Measurements from ENCODE around the gene ESYT2. TPM values are rescaled to one million over a fixed set of nuclear protein-coding genes. Genes with fewer than 3 reads are reported as not detected.

The ESYT2 gene
- polyA plus RNA-seq, 4 donors: 42.3 to 62.5 (median 47.9) TPM

DNA sequence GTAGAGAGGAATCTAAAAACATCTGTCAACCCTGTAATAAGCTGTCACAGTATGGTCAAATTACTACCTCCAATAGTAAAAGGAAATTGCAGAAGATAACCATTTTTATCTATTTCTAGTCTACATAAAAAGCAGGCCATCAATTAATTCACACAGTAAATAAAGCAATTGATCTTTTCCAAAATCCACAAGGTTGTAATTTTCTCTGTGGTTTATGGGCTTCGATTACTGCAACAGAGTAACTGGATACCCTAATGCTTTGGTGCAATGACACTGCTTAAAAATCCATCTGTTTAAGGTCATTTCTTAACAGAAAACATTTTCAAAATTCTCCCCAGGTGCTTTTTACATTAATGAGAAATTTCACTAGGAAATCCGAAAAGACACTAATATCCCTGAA is 23.9 kb downstream of the ESYT2 start:
- no peak for DNase-seq (ENCODE audit: low read depth in 4 of 4, low spot score in 2 of 4)

DNA sequence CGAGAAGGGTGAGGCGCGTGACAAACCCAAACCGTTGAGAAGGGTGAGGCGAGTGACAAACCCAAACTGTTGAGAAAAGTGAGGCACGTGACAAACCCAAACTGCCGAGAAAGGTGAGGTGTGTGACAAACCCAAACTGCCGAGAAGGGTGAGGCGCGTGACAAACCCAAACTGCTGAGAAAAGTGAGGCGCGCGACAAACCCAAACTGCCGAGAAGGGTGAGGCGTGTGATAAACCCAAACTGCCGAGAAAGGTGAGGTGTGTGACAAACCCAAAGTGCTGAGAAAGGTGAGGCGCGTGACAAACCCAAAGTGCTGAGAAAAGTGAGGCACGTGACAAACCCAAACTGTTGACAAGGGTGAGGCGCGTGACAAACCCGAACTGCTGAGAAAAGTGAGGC is 25.0 kb downstream of the ESYT2 start:
- DNase-seq (ENCODE audit: low read depth in 4 of 4, low spot score in 2 of 4): no peak

DNA sequence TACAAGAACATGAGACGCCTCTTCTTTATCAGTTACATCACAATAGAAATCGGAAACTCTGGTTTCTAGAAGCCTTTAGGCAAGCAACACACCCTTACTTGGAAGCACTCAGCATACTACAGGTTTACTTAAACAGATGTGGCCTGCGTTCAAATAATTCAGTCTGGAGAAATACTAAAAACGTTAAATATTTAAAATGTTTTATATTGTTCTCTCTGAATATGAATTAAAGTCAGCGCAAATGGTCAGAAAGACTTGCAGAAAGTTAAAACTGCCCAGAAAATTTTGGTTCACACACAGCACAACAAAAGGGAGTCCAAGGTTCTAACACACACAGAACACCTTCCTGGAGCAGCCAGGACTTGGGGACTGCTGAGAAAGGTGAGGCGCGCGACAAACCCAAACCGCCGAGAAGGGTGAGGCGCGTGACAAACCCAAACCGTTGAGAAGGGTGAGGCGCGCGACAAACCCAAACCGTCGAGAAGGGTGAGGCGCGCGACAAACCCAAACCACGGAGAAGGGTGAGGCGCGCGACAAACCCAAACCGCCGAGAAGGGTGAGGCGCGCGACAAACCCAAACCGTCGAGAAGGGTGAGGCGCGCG is 25.8 kb downstream of the ESYT2 start:
- no peak for DNase-seq (ENCODE audit: low read depth in 4 of 4, low spot score in 2 of 4)

DNA sequence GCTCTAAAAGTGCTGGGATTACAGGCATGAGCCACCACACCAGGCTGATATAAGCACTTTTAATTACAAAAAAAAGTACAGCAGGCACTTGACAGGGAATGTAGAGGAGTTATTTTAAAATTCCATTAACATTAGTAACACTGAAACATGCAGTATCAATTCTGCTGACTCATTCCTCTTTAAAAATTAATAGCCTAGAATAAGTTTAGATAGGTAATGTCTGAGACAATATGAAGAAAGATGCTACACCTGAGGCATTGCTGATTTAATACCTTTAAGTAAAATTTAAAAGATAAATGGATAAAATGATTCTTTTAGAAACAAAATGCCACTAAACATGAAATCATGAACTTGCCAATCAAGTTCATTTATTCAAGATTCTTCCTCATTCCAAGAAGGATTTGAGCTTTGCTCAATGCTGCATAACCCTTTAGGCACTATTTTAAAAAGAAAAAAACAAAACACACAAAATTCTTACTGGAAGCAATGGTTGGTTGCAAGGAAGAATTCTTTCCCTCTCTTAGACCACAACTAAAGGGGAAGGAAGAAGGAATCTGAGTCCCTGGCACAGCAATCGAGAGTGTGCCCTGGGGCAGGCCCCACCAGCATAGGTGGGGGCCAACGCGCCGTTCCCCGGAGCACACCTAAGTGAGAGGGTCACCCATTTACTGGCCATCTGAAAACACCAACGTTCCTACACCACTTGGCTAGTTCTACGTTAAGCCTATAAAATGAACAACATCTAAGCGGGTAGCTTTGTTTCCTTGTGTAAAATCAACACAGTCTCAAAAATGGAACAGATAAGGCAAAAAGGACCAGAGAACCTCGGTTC is 26.6 kb downstream of the ESYT2 start:
- no peak for DNase-seq (ENCODE audit: low read depth in 4 of 4, low spot score in 2 of 4)

DNA sequence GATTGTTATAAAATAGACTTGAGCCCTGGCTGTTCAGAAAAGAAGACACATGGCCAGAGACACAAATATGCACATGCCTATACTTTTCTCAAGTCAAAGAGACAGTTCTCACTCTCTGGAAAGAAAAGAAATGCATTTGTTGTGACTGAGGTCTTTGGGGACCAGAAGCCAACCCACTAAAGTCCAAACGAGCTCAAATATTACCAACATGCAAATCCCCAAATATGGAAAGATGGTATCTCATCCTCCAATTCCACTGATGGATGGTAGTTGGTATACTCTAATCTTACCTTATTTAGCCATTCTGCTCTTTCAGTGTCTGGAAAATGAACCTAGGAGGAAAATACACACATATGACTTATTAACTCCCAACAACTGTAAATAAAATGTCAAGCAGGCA is 30.6 kb downstream of the ESYT2 start:
- DNase-seq (ENCODE audit: low read depth in 4 of 4, low spot score in 2 of 4): no peak

DNA sequence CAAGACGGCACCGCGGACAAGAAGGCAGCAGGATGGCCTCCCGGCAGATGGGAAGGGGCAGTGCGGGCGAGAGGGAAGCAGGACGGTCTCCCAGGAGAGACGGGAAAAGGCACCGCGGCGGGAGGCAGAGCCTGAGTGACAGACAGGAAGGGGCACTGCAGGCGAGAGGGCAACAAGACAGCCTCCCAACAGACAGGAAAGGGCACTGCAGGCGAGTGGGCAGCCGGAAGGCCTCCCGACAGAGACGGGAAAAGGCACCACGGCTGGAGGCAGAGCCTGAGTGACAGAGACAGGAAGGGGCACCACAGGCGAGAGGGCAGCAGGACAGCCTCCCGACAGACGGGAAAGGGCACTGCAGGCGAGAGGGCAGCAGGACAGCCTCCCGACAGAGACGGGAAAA is 32.6 kb downstream of the ESYT2 start:
- DNase-seq (ENCODE audit: low read depth in 4 of 4, low spot score in 2 of 4): no peak

DNA sequence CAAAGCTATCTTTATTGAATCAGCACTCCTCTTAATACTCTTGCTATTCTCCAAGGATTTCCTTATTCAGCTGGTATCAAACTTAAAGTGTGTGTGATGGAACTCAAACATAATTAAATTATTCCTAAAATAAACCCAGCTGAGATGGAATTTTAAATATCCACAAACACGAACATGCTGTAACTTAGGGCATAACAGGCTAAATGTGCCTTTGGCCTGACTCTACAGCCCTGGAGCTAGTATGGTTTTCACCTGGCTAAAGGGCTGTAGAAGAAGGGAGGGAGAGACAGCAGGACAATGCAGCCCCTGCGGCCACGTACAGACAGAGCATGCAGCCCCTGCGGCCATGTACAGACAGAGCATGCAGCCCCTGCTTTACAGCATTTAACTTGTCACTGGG is 34.0 kb downstream of the ESYT2 start:
- no peak for DNase-seq (ENCODE audit: low read depth in 4 of 4, low spot score in 2 of 4)

DNA sequence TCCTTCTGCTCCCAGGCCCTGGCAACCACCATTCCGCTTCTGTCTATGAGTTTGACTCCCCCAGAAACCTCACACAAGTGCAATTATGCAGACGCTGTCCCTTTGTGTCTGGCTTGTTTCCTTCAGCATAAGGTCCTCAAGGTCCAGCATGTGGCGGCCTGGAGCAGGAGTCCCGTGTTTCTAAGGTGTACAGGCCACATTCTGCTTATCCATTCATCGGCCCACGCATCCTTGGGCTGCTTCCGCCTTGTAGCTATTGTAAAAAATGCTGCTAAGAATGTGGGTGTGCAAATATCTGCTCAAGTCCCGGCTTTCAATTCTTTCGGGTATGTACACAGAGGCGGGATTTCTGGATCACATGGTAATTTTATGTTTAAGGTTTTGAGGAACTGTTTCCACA is 38.2 kb downstream of the ESYT2 start:
- no peak for DNase-seq (ENCODE audit: low read depth in 4 of 4, low spot score in 2 of 4)

DNA sequence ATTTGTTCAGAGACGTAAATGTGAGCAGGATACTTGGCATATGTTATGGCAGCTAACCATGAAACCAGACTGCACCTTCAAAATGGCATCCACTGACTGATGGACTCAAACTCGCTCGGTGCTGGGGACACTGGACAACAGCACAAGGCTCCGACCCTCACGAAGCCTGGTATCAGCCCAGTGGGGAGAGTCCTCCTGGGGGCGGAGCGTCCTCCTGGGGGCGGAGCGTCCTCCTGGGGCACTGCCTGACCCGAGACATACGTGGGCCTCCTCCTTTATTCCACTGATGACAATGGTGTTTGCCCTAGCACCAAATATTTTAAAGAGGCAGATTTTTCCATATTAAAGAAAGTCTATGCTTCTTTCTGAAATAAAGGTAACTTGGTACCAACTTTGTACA is 39.5 kb downstream of the ESYT2 start:
- no peak for DNase-seq (ENCODE audit: low read depth in 4 of 4, low spot score in 2 of 4)

DNA sequence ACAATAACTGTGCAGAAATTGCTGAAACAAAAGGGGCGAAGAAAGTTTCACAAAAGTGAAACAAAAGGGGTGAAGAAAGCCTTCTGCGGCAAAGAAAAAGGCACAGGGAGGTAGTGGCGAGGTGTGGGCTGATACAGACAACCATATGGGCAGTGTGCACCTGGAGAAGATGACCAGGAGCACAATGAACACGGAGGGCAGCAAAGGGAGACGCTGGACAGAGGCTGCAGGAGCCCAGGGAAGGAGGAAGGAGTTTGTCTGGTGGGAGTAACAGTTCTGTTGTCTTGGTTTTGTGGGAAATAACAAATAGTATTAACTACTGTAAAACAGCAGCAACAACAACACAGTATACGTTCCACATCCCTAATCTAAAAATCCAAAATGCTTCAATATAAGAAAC is 42.4 kb downstream of the ESYT2 start:
- DNase-seq (ENCODE audit: low read depth in 4 of 4, low spot score in 2 of 4): no peak

DNA sequence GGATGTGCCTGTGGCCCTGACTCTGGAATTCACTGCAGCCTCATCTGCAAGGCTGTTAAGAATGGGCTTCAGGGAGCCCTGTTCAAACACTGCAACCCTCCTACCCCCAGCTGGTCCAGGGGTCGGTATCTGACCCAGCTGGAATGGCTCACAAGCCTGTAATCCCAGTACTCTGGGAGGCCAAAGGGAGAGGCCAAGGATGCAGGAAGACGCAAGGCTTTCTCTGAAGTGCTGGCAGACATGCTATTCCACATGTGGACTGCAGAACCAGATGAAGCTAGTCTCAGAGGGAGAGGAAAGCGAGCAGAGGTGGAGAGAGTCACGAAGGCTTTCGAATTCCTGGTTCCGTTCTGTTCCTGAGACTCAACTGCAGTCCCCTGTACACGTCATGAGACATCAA is 45.0 kb downstream of the ESYT2 start:
- no peak for DNase-seq (ENCODE audit: low read depth in 4 of 4, low spot score in 2 of 4)

DNA sequence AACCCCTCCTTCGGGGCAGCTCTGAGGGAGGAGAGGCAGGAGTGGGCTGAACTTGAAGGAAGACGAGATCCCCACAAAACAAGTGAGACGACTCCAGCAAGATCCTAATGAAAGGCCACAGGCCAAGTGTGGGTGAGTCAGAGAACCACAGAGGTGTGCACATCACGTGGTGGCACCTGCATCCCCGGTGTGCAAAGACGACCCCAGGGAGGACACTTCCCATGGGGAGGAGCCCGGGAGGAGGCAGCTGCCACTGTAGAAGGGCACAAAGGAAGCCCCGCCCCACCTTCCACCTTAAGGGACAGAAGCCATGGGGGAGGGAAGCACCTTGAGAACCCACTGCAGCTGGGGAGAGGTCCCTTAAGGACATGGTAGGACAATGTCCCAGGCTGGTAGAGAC is 45.7 kb downstream of the ESYT2 start:
- DNase-seq (ENCODE audit: low read depth in 4 of 4, low spot score in 2 of 4): no peak

DNA sequence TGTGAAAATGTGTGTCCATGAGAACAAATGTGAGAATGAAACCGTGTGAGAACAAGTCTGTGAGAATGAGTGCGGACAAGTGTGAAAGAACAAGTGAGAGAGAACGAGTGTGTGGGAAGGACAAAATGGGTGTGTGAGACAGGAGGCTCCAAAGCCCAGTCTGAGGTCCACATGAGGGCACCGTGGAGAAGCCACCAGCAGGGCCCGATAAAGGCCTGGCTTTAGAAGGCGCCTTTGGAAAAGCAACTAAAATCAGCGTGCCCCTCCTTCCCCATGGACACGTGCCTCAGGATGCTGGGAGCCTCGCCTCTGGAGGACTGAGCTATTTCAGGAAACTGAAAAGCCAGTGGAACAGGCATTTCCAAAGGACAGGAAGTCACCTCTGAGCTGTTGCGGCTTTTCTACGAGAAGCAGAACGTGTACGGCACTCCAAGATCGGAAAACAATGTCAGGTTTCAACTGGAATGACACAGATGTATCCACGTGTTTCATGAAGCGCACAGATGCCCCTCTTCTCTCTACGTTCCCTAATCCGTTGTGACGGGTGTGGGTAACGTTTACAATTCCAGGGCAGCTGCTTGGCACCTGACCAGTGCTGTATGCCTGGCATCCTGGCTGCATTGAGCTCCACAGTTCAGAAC is 46.4 kb downstream of the ESYT2 start:
- no peak for DNase-seq (ENCODE audit: low read depth in 4 of 4, low spot score in 2 of 4)

DNA sequence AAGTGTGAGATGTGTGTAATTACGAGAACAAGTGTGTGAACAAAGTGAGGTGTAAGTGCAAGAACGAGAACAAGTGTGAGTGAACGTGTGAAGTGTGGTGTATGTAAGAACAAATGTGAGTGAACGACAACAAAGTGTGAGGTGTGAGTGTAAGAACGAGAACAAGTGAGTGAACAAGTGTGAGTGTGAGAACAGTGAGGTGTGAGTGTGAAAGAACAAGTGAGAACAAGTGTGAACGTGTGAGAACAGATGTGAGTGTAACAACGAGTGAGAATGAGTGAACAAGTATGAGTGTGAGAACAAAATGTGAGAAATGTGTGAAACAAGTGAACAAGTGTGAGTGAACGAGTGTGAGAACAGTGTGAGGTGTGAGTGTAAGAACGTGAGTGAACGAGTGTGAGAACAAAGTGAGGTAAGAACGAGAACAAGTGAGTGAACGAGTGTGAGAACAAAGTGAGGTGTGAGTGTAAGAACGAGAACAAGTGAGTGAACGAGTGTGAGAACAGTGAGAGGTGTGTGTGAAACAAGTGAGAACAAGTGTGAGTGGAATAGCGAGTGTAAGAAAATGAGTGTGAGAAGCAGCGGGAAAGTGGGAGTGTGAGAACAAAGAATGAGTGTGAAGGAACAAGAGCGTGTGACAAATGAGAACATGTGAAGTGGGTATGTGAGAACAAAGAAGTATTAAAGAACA is 47.2 kb downstream of the ESYT2 start:
- DNase-seq (ENCODE audit: low read depth in 4 of 4, low spot score in 2 of 4): no peak

DNA sequence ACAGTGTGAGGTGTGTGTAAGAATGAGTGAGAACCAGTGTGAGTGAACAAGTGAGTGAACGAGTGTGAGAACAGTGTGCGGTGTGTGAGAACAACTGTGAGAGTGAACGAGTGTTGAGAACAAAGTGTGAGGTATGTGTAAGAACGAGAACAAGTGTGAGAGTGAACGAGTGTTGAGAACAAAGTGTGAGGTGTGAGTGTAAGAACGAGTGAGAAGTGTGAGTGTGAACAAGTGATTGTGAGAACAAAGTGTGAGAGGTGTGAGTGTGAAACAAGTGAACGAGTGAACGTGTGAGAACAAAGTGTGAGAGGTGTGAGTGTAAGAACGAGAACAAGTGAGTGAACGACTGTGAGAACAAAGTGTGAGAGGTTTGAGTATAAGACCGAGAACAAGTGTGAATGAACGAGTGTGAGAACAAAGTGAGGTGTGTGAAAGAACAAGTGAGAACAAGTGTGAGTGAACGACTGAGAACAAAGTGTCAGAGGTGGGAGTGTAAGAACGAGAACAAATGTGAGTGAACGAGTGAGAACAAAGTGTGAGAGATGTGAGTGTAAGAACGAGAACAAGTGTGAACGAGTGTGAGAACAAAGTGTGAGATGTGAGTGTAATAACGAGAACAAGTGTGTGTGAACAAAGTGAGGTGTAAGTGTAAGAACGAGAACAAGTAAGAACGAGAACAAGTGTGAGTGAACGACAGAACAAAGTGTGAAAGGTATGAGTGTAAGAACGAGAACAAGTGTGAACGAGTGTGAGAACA is 47.9 kb downstream of the ESYT2 start:
- no peak for DNase-seq (ENCODE audit: low read depth in 4 of 4, low spot score in 2 of 4)

DNA sequence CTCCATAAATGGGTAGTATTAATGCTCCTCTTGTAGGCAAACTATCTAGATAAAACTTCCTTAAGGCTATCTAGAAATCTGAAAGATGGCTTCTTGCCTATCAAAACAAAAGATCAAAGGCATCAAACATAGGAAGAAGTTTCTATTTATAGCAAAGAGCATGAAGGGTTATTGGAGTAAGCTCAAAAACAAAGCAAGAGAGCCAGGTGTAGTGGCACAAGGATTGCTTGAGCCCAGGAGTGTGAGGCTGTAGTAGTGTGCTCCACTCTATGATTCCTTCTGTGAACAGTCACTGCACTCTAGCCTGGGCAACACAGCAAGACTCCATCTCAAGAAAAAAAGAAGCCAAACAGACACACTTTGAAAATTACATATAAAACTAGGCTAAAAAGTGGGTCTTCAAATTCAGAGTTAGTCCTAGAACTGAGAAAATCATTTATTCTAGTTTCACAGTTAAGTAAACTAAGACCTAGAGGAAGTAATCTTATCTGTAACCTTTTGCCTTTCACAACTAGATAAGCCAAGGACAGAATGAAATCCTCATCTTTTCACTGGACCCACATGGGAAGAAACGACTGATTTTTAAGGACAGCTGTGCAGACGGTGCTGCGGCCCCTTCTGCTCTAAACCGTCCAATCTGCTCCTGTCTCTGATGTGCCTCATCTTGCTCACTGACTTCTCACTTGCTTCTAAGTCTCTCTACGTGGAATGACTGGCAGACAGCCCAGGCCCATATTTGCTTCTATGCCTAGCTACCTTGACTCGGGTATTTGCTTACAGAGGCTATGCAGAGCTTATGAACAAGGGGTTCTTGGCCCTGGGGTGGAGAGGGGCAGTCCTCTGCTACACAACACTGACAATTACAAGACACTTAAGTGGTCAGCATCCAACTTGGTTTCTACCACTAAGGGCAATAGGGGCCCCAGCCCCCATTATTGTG is 50.0 kb downstream of the ESYT2 start:
- DNase-seq (ENCODE audit: low read depth in 4 of 4, low spot score in 2 of 4): no peak

DNA sequence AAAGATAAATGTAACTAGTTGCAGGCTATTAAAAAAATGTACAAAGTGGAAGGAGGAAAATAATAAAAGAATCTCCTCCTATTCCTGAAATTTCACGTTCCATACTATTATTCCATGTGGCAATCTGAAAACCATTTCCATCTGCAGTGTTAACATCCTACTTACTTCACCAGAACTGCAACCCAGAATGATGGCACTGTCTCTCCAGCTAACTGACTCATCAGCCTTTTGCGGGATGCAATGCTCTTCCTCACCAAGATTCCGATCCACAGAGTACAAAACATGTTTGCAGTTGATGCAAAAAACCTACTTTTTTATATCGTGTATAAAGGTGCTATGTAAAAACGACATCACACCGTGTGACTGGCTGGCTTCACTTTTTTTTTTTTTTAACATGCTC is 50.8 kb downstream of the ESYT2 start:
- no peak for DNase-seq (ENCODE audit: low read depth in 4 of 4, low spot score in 2 of 4)

DNA sequence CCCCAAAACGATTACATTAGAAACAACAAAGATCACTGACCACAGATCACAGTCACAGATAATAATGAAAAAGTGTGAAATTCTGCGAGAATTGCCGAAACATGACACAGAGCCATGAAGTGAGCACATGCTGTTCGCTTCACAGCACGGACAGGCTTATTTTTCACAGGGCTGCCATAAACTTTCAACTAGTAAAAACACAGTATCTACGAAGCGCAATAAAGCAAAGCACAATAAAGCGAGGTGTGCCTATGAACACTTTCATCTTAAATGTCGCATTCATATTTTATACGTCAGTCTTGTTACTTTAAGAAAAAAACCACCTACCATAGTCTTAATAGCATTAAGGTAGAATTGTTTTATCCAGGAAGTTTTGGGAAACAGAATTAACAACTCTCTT is 51.5 kb downstream of the ESYT2 start:
- no peak for DNase-seq (ENCODE audit: low read depth in 4 of 4, low spot score in 2 of 4)

DNA sequence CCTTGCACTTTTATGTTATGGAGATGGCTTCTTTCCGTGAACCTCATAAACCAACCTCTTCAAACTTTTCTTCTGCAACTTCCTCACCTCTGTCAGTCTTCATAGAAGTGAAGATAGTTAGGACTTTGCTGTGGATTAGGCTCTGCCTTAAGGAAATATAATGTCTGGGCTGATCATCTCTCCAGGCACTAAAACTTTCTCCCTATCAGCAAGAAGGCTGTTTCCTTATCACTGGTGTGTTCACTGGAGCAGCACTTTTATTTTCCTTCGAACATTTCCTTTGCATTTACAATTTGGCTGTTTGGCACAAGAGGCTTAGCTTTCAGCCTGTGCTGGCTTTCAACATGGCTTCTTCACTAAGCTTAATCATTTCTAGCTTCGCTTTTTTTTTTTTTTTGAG is 52.8 kb downstream of the ESYT2 start:
- DNase-seq (ENCODE audit: low read depth in 4 of 4, low spot score in 2 of 4): no peak

DNA sequence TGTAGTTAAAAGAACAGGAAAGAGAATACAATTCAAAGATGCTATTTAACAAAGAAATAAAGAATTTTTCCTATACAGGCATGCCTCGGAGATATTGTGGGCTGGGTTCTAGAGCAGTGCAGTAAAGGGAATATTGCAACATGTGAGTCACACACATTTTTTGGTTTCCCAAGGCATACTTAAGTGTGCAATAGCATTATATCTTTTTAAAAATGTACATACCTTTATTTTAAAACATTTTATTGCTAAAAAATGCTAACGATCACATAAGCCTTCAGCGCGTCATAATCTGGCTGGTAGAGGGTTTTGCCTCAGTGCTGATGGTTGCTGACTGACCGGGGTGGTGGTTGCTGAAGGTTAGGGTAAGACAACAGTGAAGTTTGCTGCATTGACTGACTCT is 54.4 kb downstream of the ESYT2 start:
- DNase-seq (ENCODE audit: low read depth in 4 of 4, low spot score in 2 of 4): no peak
